ENCODE data around the gene DNAI4. TPM values are rescaled to one million over a fixed set of nuclear protein-coding genes. Genes with fewer than 3 reads are reported as not detected.
"Not testable (repeated sequence)": the region's sequence is repeated elsewhere in the genome, so short reads cannot be mapped to it uniquely, and the experiment has no call there.

The DNAI4 gene
- total RNA-seq, 1 donor: 8.2 TPM

GRCh38 chr1:66831529-66832239 is 93.0 kb downstream of the DNAI4 start:
- H3K4me1 ChIP-seq (ENCODE audit: insufficient read depth, low read length): no peaks in the 10 kb centered on the region
- H3K27me3 ChIP-seq (ENCODE audit: insufficient read depth, low read length): no peaks in the 10 kb centered on the region
- H3K4me3 ChIP-seq (ENCODE audit: low read length): no peak overlapping the region
- H3K9me3 ChIP-seq (ENCODE audit: low read depth, low read length): no peaks in the 10 kb centered on the region

GRCh38 chr1:66824771-66825170 is 99.9 kb downstream of the DNAI4 start:
- no peak overlapping the region for H3K4me3 ChIP-seq (ENCODE audit: low read length)
- H3K9me3 ChIP-seq (ENCODE audit: low read depth, low read length): no peaks in the 10 kb centered on the region
- H3K27me3 ChIP-seq (ENCODE audit: insufficient read depth, low read length): no peaks in the 10 kb centered on the region
- no peaks in the 10 kb centered on the region for H3K4me1 ChIP-seq (ENCODE audit: insufficient read depth, low read length)

- Histone ChIP-seq H3K27me3 (ENCODE audit: insufficient read depth, low read length) (no peaks in the 10 kb centered on the region), H3K4me1 (ENCODE audit: insufficient read depth, low read length) (no peaks in the 10 kb centered on the region), H3K9me3 (ENCODE audit: low read depth, low read length) (no peaks in the 10 kb centered on the region), H3K4me3 (ENCODE audit: low read length) (no peak overlapping the region)
Observed at GRCh38 chr1:66809736-66810326, 114.8 kb downstream of the DNAI4 start.

GRCh38 chr1:66809245-66809644 is 115.4 kb downstream of the DNAI4 start:
- Histone ChIP-seq H3K27me3 (ENCODE audit: insufficient read depth, low read length) (no peaks in the 10 kb centered on the region), H3K9me3 (ENCODE audit: low read depth, low read length) (no peaks in the 10 kb centered on the region), H3K4me1 (ENCODE audit: insufficient read depth, low read length) (no peaks in the 10 kb centered on the region), H3K4me3 (ENCODE audit: low read length) (no peak overlapping the region)

- not testable (repeated sequence) for H3K27me3 ChIP-seq (ENCODE audit: insufficient read depth, low read length); H3K4me3 ChIP-seq (ENCODE audit: low read length); H3K9me3 ChIP-seq (ENCODE audit: low read depth, low read length); H3K4me1 ChIP-seq (ENCODE audit: insufficient read depth, low read length)
Observed at GRCh38 chr1:66795839-66796238, 128.8 kb downstream of the DNAI4 start.

GRCh38 chr1:66791621-66792610 is 132.7 kb downstream of the DNAI4 start:
- no peaks in the 10 kb centered on the region for H3K4me1 ChIP-seq (ENCODE audit: insufficient read depth, low read length)
- no peak overlapping the region for H3K4me3 ChIP-seq (ENCODE audit: low read length)
- no peaks in the 10 kb centered on the region for H3K9me3 ChIP-seq (ENCODE audit: low read depth, low read length)
- no peaks in the 10 kb centered on the region for H3K27me3 ChIP-seq (ENCODE audit: insufficient read depth, low read length)

- H3K4me3 ChIP-seq (ENCODE audit: low read length): no peak overlapping the region
Observed at GRCh38 chr1:66788231-66788939, 136.3 kb downstream of the DNAI4 start.

GRCh38 chr1:66787641-66788040 is 137.0 kb downstream of the DNAI4 start:
- H3K4me3 ChIP-seq (ENCODE audit: low read length): no peak overlapping the region
- no peaks in the 10 kb centered on the region for H3K4me1 ChIP-seq (ENCODE audit: insufficient read depth, low read length)
- no peaks in the 10 kb centered on the region for H3K9me3 ChIP-seq (ENCODE audit: low read depth, low read length)
- H3K27me3 ChIP-seq (ENCODE audit: insufficient read depth, low read length): no peaks in the 10 kb centered on the region

More at GRCh38 chr1:66788231-66788939, 136.3 kb downstream of the DNAI4 start:
- Histone ChIP-seq H3K4me1 (ENCODE audit: insufficient read depth, low read length) (no peaks in the 10 kb centered on the region), H3K27me3 (ENCODE audit: insufficient read depth, low read length) (no peaks in the 10 kb centered on the region), H3K9me3 (ENCODE audit: low read depth, low read length) (no peaks in the 10 kb centered on the region)

- not testable (repeated sequence) for H3K4me3 ChIP-seq (ENCODE audit: low read length); H3K9me3 ChIP-seq (ENCODE audit: low read depth, low read length); H3K4me1 ChIP-seq (ENCODE audit: insufficient read depth, low read length); H3K27me3 ChIP-seq (ENCODE audit: insufficient read depth, low read length)
Observed at GRCh38 chr1:66785800-66786199, 138.9 kb downstream of the DNAI4 start.

- Histone ChIP-seq H3K4me1 (ENCODE audit: insufficient read depth, low read length) (no peaks in the 10 kb centered on the region), H3K27me3 (ENCODE audit: insufficient read depth, low read length) (no peaks in the 10 kb centered on the region), H3K4me3 (ENCODE audit: low read length) (no peak overlapping the region), H3K9me3 (ENCODE audit: low read depth, low read length) (no peaks in the 10 kb centered on the region)
Observed at GRCh38 chr1:66779475-66780078, 145.1 kb downstream of the DNAI4 start.

- no peak overlapping the region for H3K4me3 ChIP-seq (ENCODE audit: low read length)
- no peaks in the 10 kb centered on the region for H3K27me3 ChIP-seq (ENCODE audit: insufficient read depth, low read length)
- H3K9me3 ChIP-seq (ENCODE audit: low read depth, low read length): no peaks in the 10 kb centered on the region
- no peaks in the 10 kb centered on the region for H3K4me1 ChIP-seq (ENCODE audit: insufficient read depth, low read length)
Observed at GRCh38 chr1:66778969-66779368, 145.7 kb downstream of the DNAI4 start.

GRCh38 chr1:66778266-66778665 is 146.4 kb downstream of the DNAI4 start:
- Histone ChIP-seq H3K9me3 (ENCODE audit: low read depth, low read length) (no peaks in the 10 kb centered on the region), H3K27me3 (ENCODE audit: insufficient read depth, low read length) (no peaks in the 10 kb centered on the region), H3K4me1 (ENCODE audit: insufficient read depth, low read length) (no peaks in the 10 kb centered on the region), H3K4me3 (ENCODE audit: low read length) (no peak overlapping the region)

GRCh38 chr1:66777831-66778230 is 146.8 kb downstream of the DNAI4 start:
- no peak overlapping the region for H3K4me3 ChIP-seq (ENCODE audit: low read length)
- no peaks in the 10 kb centered on the region for H3K9me3 ChIP-seq (ENCODE audit: low read depth, low read length)
- no peaks in the 10 kb centered on the region for H3K27me3 ChIP-seq (ENCODE audit: insufficient read depth, low read length)
- no peaks in the 10 kb centered on the region for H3K4me1 ChIP-seq (ENCODE audit: insufficient read depth, low read length)

GRCh38 chr1:66775646-66776045 is 149.0 kb downstream of the DNAI4 start:
- no peaks in the 10 kb centered on the region for H3K4me1 ChIP-seq (ENCODE audit: insufficient read depth, low read length)
- no peaks in the 10 kb centered on the region for H3K27me3 ChIP-seq (ENCODE audit: insufficient read depth, low read length)
- H3K4me3 ChIP-seq (ENCODE audit: low read length): no peak overlapping the region
- H3K9me3 ChIP-seq (ENCODE audit: low read depth, low read length): no peaks in the 10 kb centered on the region
